ENCODE data around the gene BCAP29. TPM values are rescaled to one million over a fixed set of nuclear protein-coding genes. Genes with fewer than 3 reads are reported as not detected.

Gene BCAP29
- total RNA-seq, 1 donor from 2014 or later = 25.0 TPM

- Histone ChIP-seq H3K4me3 (ENCODE audit: low read depth, low read length) (peak overlapping the region; percentile 81), H3K27me3 (ENCODE audit: control insufficient read depth, insufficient read depth, low read length) (no peaks in the 10 kb centered on the region), H3K36me3 (ENCODE audit: control insufficient read depth, insufficient read depth, low read length) (no peaks in the 10 kb centered on the region)
- peak; percentile 21 for DNase-seq (ENCODE audit: low read depth)
- FAIRE-seq = no peak
- TF ChIP-seq, protein P1, sequence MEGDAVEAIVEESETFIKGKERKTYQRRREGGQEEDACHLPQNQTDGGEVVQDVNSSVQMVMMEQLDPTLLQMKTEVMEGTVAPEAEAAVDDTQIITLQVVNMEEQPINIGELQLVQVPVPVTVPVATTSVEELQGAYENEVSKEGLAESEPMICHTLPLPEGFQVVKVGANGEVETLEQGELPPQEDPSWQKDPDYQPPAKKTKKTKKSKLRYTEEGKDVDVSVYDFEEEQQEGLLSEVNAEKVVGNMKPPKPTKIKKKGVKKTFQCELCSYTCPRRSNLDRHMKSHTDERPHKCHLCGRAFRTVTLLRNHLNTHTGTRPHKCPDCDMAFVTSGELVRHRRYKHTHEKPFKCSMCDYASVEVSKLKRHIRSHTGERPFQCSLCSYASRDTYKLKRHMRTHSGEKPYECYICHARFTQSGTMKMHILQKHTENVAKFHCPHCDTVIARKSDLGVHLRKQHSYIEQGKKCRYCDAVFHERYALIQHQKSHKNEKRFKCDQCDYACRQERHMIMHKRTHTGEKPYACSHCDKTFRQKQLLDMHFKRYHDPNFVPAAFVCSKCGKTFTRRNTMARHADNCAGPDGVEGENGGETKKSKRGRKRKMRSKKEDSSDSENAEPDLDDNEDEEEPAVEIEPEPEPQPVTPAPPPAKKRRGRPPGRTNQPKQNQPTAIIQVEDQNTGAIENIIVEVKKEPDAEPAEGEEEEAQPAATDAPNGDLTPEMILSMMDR (IDR thresholded peaks at IDR 0.05; ENCODE audit: insufficient read depth, low read length, severe bottlenecking) = no peak
Observed at GRCh38 chr7:107563081-107563774, 16.8 kb upstream of the BCAP29 start.

DNA sequence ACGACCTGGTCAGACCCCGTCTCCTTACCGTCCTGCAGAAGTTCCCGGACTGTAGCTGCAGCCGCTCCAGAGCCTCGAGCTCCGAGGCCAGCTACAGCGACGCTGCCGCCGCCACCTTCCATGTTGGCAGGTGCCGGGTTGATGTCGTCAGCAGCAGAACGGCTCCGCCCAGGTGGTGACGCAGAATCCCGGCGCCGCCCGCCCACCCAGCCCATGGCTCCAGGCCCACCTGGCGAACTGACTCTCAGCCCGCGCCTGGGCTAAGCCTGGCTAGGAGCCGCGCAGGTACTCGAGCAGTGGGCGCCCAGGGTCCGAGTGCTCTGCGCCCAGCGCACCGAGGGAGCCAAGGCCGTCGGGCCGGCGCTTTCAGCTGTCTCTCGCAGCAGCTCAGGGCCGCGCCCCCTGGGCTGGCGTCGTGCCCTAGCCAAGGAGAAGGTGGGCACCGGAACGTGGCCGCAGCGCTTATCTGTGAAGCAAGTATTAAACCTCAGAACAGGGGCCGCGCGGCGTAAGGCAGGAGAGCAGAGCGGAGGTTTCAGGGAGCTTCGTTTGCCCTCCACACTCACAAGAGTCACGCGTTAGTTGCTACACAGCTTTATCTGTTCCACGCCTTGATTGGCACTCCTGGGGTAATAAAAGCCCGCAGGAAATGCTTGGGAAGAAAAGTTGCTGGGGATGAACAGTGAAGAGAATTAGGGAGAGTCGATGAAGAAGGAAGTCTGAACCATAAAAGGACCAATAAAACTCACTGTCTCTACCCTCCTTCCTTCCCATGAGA lies 16.1 kb upstream of the BCAP29 start, which contains the start of the genes COG5 and DUS4L:
Gene COG5 (minus strand): TSS at position 146 of the 778 bp plus-strand sequence. CDS start 24 bp downstream, at position 122.
Gene DUS4L (plus strand): TSS at position 197 of the 778 bp plus-strand sequence. CDS start 3,100 bp downstream, outside the sequence.
- DNase-seq (ENCODE audit: low read depth) (peak; percentile 68), FAIRE-seq (no peak)
- Histone ChIP-seq H3K4me3 (ENCODE audit: low read depth, low read length) (peak within 1 kb of the TSS; percentile 81), H3K27me3 (ENCODE audit: control insufficient read depth, insufficient read depth, low read length) (no peaks in the 10 kb centered on the region), H3K36me3 (ENCODE audit: control insufficient read depth, insufficient read depth, low read length) (no peaks in the 10 kb centered on the region)
- TF ChIP-seq, protein P1 (IDR thresholded peaks at IDR 0.05; ENCODE audit: insufficient read depth, low read length, severe bottlenecking) = no peak

DNA sequence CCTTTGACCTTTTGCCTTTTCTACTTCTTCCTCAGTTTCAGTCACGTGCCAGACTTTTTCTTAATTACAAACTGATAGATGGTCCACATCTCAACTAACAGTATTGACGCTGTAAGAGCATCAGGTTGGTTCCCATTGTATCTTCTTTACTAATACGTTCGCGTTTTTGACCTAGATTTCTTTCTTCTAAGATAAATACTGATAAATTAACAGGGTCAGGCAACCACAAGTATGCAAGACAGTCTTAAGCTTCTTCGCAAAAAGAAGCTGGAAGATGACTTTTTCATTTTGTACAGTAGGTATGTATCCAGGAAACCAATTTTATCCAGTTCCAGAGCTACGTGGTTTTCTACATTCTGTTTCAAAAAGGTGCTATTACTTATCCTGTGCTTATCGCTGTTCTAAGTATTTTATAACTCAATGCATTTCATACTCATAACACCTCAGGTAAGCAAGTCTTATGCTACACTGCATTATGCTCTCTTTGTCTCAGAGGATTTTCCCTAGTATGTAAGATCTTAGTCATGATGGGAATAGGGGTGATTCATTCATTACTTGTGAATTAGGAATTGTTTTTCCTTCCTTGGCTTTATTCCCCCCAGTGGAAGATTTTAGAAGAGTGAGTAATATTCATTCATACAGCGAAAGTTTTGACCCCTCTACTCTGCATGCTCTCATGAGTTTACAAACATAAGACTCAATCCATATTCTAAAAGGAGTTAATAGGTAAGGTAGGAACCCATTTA lies 15.3 kb upstream of the BCAP29 start:
- Histone ChIP-seq H3K36me3 (ENCODE audit: control insufficient read depth, insufficient read depth, low read length) (no peaks in the 10 kb centered on the region), H3K4me3 (ENCODE audit: low read depth, low read length) (peak overlapping the region; percentile 81), H3K27me3 (ENCODE audit: control insufficient read depth, insufficient read depth, low read length) (no peaks in the 10 kb centered on the region)
- TF ChIP-seq, protein P1 (IDR thresholded peaks at IDR 0.05; ENCODE audit: insufficient read depth, low read length, severe bottlenecking) = no peak
- DNase-seq (ENCODE audit: low read depth) (peak; percentile 97), FAIRE-seq (no peak)

DNA sequence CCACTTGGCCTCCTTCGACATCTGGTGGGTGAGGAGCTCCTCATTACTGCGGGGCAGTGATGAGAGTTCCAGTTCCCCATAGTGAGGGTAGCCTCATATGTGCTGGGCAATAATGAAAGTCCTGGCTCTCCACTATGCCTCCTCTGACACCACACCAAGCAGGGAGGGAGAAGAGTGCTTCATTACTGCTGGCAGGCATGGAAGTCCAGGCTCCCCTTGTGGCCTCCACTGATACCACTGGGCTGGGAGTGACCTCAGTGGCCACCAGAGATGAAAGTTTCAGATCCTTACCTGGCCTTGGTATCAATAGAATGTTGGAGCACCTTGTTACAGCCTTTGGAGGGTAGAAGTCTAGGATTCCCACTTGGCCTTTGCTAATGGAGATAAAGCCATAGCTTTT lies 9.7 kb upstream of the BCAP29 start:
- DNase-seq (ENCODE audit: low read depth) = no peak

DNA sequence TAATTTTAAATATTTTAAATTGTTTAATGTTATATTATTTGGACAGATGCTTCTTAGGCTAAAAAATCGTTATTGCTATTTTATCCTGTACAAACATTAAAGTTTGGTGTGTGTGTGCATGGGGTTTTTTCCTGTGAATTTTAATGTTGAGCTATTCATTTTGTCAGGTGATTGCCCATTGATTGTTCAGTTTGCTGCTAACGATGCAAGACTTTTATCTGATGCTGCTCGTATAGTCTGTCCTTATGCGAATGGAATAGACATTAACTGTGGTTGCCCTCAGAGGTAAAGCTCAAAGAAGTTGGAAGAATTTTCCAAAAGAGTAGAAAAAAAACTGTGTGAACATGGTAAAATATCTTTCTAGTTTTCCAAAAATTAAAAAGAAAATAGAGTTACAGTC lies 6.5 kb upstream of the BCAP29 start:
- FAIRE-seq (no peak), DNase-seq (ENCODE audit: low read depth) (no peak)
- TF ChIP-seq, protein P1 (IDR thresholded peaks at IDR 0.05; ENCODE audit: insufficient read depth, low read length, severe bottlenecking) = no peak
- H3K4me3 ChIP-seq (ENCODE audit: low read depth, low read length) = no peak overlapping the region
- H3K27me3 ChIP-seq (ENCODE audit: control insufficient read depth, insufficient read depth, low read length) = no peaks in the 10 kb centered on the region
- no peaks in the 10 kb centered on the region for H3K36me3 ChIP-seq (ENCODE audit: control insufficient read depth, insufficient read depth, low read length)

More for the DNA sequence above, 9.7 kb upstream of the BCAP29 start:
- no peaks in the 10 kb centered on the region for H3K36me3 ChIP-seq (ENCODE audit: control insufficient read depth, insufficient read depth, low read length)
- TF ChIP-seq, protein P1 (IDR thresholded peaks at IDR 0.05; ENCODE audit: insufficient read depth, low read length, severe bottlenecking) = no peak
- no peaks in the 10 kb centered on the region for H3K27me3 ChIP-seq (ENCODE audit: control insufficient read depth, insufficient read depth, low read length)
- no peak for FAIRE-seq
- H3K4me3 ChIP-seq (ENCODE audit: low read depth, low read length) = no peak overlapping the region
